ENCODE data around the gene TAF4.

GRCh38 chr20:61976644-61977418 is 88.8 kb downstream of the TAF4 start:
- TF ChIP-seq PATZ1 (CRISPR knock-in tag; IDR thresholded peaks at IDR 0.05; ENCODE audit: borderline replicate concordance) (no peak), POU6F1 (CRISPR knock-in tag; IDR thresholded peaks at IDR 0.05; ENCODE audit: borderline replicate concordance, low read depth) (no peak), TOX (CRISPR knock-in tag; IDR thresholded peaks at IDR 0.05; ENCODE audit: borderline replicate concordance) (no peak)
